IPS-20b (cell line): ENCODE results near the gene CNTROB.

Experiments used
- H3K27ac ChIP-seq: one replicate; pipeline ENCODE4 v1.5.1; 2013; ENCODE audit warnings: low read length
- H3K27me3 ChIP-seq: 2 replicates; pipeline ENCODE4 v1.6.1; 2013; ENCODE audit warnings: mild to moderate bottlenecking, low read length, inconsistent platforms; ENCODE audit not compliant: insufficient read depth
- H3K36me3 ChIP-seq: 2 replicates; pipeline ENCODE4 v1.6.1; 2013; ENCODE audit warnings: low read depth, mild to moderate bottlenecking, inconsistent platforms, low read length, moderate library complexity; ENCODE audit not compliant: insufficient read depth
- H3K4me1 ChIP-seq: 2 replicates; pipeline ENCODE4 v1.6.1; 2013; ENCODE audit warnings: mild to moderate bottlenecking, control low read depth, inconsistent platforms, low read length, moderate library complexity; ENCODE audit not compliant: insufficient read depth
- H3K4me3 ChIP-seq: 2 replicates; pipeline ENCODE4 v1.5.1; 2013; ENCODE audit warnings: mild to moderate bottlenecking, low read length, inconsistent platforms
- H3K9ac ChIP-seq: 2 replicates; pipeline ENCODE4 v1.6.1; 2013; ENCODE audit warnings: low read depth, mild to moderate bottlenecking, inconsistent platforms, low read length, moderate library complexity
- H3K9me3 ChIP-seq: 2 replicates; pipeline ENCODE4 v1.6.1; 2013; ENCODE audit warnings: mild to moderate bottlenecking, low read depth, low read length, inconsistent platforms; ENCODE audit not compliant: insufficient read depth

The CNTROB gene

GRCh38 chr17:7977805-7978204 lies 45.8 kb downstream of the CNTROB start:
- Histone ChIP-seq H3K4me1 (no peaks in the 10 kb centered on the region), H3K27ac (no peak overlapping the region), H3K4me3 (no peak overlapping the region), H3K27me3 (no peaks in the 10 kb centered on the region), H3K9me3 (peaks cover 13% of the 10 kb centered on the region; the same call in 1 of the 2 replicates), H3K9ac (no peak overlapping the region), H3K36me3 (no peaks in the 10 kb centered on the region)

- Histone ChIP-seq H3K9ac (no peak overlapping the region), H3K9me3 (no peaks in the 10 kb centered on the region), H3K4me1 (no peaks in the 10 kb centered on the region), H3K36me3 (no peaks in the 10 kb centered on the region), H3K27ac (no peak overlapping the region), H3K4me3 (no peak overlapping the region), H3K27me3 (no peaks in the 10 kb centered on the region; the same call in 1 of the 2 replicates)
Observed at GRCh38 chr17:7982173-7982572, 50.2 kb downstream of the CNTROB start.

GRCh38 chr17:7982666-7983065 lies 50.7 kb downstream of the CNTROB start:
- H3K4me1 ChIP-seq, result no peaks in the 10 kb centered on the region
- H3K27me3 ChIP-seq, result no peaks in the 10 kb centered on the region; the same call in 1 of the 2 replicates
- no peak overlapping the region for H3K4me3 ChIP-seq
- H3K9me3 ChIP-seq, result no peaks in the 10 kb centered on the region
- no peaks in the 10 kb centered on the region for H3K36me3 ChIP-seq
- H3K9ac ChIP-seq, result no peak overlapping the region
- no peak overlapping the region for H3K27ac ChIP-seq

- no peaks in the 10 kb centered on the region for H3K36me3 ChIP-seq
- H3K27ac ChIP-seq, result no peak overlapping the region
- H3K9me3 ChIP-seq, result no peaks in the 10 kb centered on the region
- H3K27me3 ChIP-seq, result peaks cover 13% of the 10 kb centered on the region
- no peak overlapping the region for H3K9ac ChIP-seq
- no peak overlapping the region for H3K4me3 ChIP-seq
- no peaks in the 10 kb centered on the region for H3K4me1 ChIP-seq
Observed at GRCh38 chr17:7984904-7985303, 52.9 kb downstream of the CNTROB start.

GRCh38 chr17:7987112-7987893 lies 55.3 kb downstream of the CNTROB start:
- no peak overlapping the region for H3K9ac ChIP-seq
- no peaks in the 10 kb centered on the region for H3K36me3 ChIP-seq
- H3K9me3 ChIP-seq, result no peaks in the 10 kb centered on the region
- H3K27me3 ChIP-seq, result peaks cover 17% of the 10 kb centered on the region
- H3K4me1 ChIP-seq, result no peaks in the 10 kb centered on the region
- no peak overlapping the region for H3K4me3 ChIP-seq
- no peak overlapping the region for H3K27ac ChIP-seq

GRCh38 chr17:7988750-7989178 lies 56.8 kb downstream of the CNTROB start:
- H3K36me3 ChIP-seq, result no peaks in the 10 kb centered on the region
- H3K4me3 ChIP-seq, result no peak overlapping the region
- H3K9me3 ChIP-seq, result no peaks in the 10 kb centered on the region
- no peaks in the 10 kb centered on the region for H3K4me1 ChIP-seq
- H3K27ac ChIP-seq, result no peak overlapping the region
- H3K9ac ChIP-seq, result no peak overlapping the region
- peaks cover 17% of the 10 kb centered on the region for H3K27me3 ChIP-seq

- Histone ChIP-seq H3K27ac (no peak overlapping the region), H3K4me1 (no peaks in the 10 kb centered on the region), H3K27me3 (peaks cover 17% of the 10 kb centered on the region), H3K9ac (peak overlapping the region; percentile 40; the same call in 1 of the 2 replicates), H3K36me3 (no peaks in the 10 kb centered on the region), H3K4me3 (peak overlapping the region; percentile 66), H3K9me3 (no peaks in the 10 kb centered on the region)
Observed at GRCh38 chr17:7989781-7990655, 58.0 kb downstream of the CNTROB start.

- Histone ChIP-seq H3K36me3 (no peaks in the 10 kb centered on the region), H3K9me3 (no peaks in the 10 kb centered on the region), H3K4me1 (no peaks in the 10 kb centered on the region), H3K27ac (no peak overlapping the region), H3K27me3 (peaks cover 17% of the 10 kb centered on the region), H3K4me3 (no peak overlapping the region), H3K9ac (no peak overlapping the region)
Observed at GRCh38 chr17:7992516-7992915, 60.5 kb downstream of the CNTROB start.

- H3K27ac ChIP-seq, result no peak overlapping the region
Observed at GRCh38 chr17:7992924-7993323, 60.9 kb downstream of the CNTROB start.

GRCh38 chr17:7993972-7994589 lies 62.1 kb downstream of the CNTROB start:
- H3K9ac ChIP-seq, result no peak overlapping the region
- H3K27me3 ChIP-seq, result peaks cover 13% of the 10 kb centered on the region
- no peaks in the 10 kb centered on the region for H3K36me3 ChIP-seq
- no peak overlapping the region for H3K4me3 ChIP-seq
- H3K4me1 ChIP-seq, result no peaks in the 10 kb centered on the region
- H3K27ac ChIP-seq, result no peak overlapping the region
- no peaks in the 10 kb centered on the region for H3K9me3 ChIP-seq

More at GRCh38 chr17:7992924-7993323, 60.9 kb downstream of the CNTROB start:
- Histone ChIP-seq H3K4me1 (no peaks in the 10 kb centered on the region), H3K27me3 (peaks cover 17% of the 10 kb centered on the region), H3K4me3 (no peak overlapping the region), H3K9ac (no peak overlapping the region), H3K36me3 (no peaks in the 10 kb centered on the region), H3K9me3 (no peaks in the 10 kb centered on the region)

GRCh38 chr17:7995724-7996123 lies 63.7 kb downstream of the CNTROB start:
- H3K9ac ChIP-seq, result no peak overlapping the region
- peaks cover 11% of the 10 kb centered on the region for H3K27me3 ChIP-seq
- H3K27ac ChIP-seq, result no peak overlapping the region
- H3K9me3 ChIP-seq, result no peaks in the 10 kb centered on the region
- no peak overlapping the region for H3K4me3 ChIP-seq
- no peaks in the 10 kb centered on the region for H3K36me3 ChIP-seq
- no peaks in the 10 kb centered on the region for H3K4me1 ChIP-seq
